Measurements from ENCODE around the gene HBG1.
A peak's percentile ranks its signal among the peaks of the same experiment; 100 is the strongest.

The HBG1 gene

DNA sequence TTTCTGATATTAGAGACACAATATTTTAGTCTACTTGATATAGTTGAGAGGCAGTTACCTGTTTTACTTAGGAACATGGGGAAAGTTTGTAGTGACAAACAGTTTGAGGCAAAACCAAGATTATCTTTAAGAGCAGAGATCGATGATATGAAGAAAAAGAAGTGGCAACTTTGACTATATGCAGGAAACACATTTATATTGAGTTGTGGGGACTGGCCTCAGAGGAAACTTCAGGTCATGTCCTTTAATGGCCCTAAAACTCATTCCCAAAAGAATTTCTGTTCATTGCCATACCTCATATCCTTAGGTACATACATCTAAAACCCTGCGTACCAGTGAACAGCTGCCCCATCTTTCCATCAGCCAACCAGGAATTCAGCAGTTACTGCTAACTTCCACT lies 4.5 kb downstream of the HBG1 start:
- no peak for DNase-seq

DNA sequence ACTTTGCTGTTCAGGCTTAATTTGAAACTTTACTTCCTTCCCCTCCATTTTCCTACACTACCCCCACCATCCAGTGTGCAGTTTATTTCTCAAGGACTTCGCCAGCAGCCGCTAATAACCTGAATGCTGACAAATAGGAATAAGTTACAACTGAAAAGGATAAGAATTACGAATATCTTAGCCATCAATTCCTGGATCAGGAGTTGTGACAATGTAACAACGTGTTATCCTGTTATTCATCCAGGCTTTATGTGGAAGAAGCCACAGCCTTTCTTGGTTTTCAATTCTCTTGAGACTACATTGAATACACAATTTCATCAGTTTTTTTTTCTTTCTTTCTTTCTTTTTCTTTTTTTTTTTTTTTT lies 5.9 kb downstream of the HBG1 start:
- DNase-seq: no peak

DNA sequence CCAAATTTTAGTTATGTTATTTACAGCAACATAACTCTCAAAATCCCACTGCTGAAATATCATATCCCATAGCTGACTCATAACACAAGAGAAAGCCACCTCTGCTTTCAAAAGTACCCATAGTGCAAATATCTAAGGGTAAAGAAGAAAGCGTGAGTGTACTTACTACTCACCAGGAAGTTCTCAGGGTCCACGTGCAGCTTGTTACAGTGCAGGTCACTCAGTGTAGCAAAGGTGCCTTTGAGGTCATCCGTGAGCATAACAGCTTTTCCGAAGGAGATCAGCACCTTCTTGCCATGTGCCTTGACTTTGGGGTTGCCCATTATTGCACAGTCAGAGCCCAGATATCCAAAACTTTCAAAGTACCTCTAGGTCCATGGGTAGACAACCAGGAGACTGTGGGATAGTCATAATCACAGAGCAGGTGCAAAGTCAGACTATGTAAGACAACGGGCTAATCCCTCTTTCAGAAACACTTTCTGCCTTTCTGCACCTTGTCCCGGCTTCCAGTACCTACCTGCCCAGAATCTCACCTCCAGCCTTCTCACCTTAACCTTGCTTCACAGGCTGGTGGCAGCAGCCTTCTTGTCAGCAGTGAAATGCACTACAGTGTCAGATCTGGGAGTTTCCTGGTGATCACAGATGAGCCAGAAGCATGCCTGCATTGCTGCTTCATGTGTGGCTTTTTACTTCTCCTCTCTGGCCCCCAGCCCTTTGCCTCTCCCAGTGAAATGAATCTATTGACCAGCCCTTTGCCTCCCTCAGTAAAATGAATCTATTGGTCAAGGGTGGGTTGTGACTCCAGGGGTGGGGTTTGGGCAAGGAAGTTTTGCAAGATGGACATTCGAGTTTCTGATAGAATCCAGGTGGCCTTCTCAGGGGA lies 6.5 kb downstream of the HBG1 start:
- DNase-seq: peak; percentile 1

DNA sequence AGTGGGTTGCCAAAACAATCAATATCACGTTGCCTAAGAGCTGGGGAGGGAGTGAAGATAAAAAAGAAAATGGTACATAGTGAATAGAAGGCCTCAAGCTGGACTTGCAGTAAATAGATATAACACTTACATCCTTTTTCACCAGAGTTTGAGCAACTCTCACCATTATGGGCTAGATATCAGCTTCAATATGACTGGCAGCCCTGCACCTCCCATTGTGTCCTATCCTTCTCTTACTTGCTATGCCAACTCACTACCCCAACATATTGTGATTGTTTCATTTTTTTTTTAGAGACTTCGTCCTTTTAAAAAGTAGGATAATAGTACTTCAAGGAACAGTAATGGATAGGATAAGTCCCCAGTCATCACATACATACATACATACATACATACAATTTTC lies 7.4 kb downstream of the HBG1 start:
- DNase-seq: no peak

DNA sequence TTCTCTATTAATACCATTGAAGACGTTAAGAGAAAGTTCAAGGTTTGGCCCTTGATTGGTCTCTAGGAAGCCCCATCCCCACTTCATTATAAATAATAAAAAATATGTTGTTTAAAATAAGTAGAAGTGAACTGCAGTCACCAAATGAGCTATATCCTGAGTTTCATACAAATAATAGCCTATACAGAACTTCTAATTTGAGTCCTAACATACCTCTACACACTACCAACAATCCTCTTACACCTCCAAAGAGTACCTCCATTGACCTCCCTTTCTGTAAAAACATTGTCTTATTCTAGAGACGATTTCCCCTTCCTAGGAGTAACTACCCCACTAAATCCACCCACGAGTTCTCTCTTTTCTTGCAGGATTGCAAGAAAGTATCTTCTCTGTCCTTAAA lies 8.2 kb downstream of the HBG1 start:
- DNase-seq: no peak

DNA sequence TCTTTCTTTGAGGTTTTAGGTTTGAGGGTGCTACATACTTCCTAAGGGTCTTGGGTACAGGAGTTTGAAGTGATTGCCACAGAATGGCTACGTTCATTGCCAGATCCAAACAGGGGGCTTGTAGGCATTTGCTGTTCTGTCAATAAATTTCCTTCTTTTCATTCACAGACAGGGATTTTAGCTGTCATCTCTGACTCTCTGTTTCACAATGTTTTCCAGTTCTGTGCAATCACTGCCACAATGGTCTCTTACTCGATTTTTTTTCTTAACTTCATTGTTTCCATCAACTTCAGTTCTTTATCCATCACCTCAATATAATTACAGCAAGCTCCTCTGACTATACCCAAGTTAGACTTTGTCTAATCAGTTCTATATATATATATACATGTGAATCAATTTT lies 9.2 kb downstream of the HBG1 start:
- DNase-seq: no peak

DNA sequence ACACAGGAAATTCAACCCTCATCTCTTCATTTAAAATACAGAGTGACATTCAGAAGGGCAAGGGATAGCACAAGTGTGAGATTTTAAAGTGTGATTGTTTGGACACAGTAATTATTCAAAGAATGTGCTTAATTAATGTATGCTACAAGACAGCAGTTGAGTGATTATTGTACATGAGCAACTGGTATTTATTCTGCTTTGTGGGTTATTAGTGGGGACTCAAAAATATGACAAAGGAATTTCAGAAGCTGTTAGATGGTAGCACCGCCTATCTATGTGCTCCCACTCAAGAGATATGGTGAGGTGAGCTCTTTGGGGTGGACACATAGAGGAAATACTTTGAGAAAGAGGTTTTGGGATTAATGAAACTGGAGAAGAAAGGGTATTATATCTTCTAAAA lies 9.6 kb downstream of the HBG1 start:
- no peak for DNase-seq

DNA sequence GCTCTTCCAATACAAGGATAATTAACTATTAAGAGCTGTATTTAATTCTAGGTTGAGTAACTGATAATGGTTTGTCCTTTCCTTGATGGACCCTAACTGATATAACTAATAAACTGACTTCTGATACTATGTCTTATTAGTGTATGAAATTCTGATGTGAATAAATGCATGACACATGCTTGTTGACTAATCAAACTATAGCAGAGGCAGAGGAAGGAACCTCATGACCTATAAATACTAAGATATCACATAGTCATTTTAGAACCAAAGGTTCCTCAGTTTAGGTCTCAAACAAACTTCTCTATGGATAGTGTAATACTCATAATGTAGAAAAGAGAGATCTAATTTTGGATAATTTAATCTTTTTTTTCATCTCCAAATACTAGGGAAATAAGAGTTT lies 10.6 kb downstream of the HBG1 start:
- DNase-seq: no peak

DNA sequence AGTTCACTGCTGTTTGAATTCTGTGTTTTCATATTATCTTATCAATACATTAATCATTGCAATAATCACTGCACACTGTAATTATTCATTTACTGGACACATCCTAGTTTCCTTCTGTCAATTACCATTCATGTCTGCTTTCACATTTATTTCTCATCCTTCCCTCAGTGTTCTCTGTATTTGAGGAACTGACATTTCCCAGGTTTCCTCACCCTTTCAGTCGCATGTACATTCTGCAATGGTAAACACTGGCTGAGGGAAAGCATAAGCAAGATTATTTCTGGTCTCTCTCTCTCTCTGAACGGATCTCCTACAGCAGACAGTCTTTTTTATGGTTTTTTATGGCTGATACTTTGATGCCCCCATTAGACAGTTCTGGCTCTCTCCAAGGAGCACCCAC lies 11.2 kb downstream of the HBG1 start:
- DNase-seq: no peak

DNA sequence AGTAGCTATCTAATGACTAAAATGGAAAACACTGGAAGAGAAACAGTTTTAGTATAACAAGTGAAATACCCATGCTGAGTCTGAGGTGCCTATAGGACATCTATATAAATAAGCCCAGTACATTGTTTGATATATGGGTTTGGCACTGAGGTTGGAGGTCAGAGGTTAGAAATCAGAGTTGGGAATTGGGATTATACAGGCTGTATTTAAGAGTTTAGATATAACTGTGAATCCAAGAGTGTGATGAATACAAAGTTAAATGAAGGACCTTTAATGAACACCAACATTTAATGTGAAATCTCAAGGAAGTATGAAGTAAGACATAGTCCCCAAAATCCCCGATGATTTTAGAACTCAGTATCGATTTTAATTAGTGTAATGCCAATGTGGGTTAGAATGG lies 12.2 kb downstream of the HBG1 start:
- no peak for DNase-seq

DNA sequence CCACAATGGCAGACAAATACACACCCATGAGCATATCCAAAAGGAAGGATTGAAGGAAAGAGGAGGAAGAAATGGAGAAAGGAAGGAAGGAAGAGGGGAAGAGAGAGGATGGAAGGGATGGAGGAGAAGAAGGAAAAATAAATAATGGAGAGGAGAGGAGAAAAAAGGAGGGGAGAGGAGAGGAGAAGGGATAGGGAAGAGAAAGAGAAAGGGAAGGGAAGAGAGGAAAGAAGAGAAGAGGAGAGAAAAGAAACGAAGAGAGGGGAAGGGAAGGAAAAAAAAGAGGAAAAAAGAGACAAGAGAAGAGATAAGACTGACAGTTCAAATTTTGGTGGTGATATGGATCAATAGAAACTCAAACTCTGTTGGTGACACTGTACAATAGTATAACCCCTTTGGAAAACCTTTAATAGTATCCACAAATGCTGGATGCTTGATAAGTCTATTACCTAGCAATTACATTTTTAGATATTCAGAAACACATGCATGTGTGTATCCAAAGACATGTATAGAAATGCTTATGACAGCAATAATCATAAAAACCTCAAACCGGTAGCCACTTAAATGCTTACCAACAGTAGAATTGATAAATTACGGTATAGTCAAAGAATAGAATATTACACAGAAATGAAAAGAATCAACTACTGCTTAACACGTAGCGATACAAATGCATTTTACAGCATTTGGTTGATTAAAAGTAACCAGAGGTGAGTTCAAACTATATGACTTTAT lies 14.1 kb downstream of the HBG1 start:
- DNase-seq: no peak

DNA sequence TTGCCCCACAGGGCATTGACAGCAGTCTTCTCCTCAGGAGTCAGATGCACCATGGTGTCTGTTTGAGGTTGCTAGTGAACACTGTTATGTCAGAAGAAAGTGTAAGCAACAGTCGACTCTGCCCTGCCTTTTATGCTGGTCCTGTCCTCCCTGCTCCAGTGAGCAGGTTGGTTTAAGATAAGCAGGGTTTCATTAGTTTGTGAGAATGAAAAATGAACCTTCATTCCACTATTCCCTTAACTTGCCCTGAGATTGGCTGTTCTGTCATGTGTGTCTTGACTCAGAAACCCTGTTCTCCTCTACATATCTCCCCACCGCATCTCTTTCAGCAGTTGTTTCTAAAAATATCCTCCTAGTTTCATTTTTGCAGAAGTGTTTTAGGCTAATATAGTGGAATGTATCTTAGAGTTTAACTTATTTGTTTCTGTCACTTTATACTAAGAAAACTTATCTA lies 15.2 kb downstream of the HBG1 start, which contains the start of gene HBD:
HBD (minus strand) TSS at position 103 of the 454 bp plus-strand sequence; CDS start at position 53, 50 bp downstream.
- peak; percentile 14 for DNase-seq

DNA sequence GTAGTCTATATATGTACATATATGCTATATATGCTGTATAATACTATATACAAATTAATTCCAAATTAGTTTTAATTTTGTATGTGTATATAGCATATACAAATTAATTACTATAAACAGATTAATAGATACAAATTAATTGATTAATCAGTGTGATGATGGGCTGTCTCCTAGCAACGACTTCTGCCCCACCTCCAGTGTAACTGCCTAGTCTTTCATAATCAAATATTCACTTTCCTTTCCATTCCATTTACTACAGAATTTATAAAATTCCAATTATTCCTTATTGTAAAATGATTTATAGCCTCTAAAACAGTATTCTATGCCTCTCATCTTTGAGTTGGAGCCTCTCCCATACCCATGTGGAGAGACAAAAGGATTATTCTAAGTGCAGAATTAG lies 16.4 kb downstream of the HBG1 start:
- DNase-seq: no peak

DNA sequence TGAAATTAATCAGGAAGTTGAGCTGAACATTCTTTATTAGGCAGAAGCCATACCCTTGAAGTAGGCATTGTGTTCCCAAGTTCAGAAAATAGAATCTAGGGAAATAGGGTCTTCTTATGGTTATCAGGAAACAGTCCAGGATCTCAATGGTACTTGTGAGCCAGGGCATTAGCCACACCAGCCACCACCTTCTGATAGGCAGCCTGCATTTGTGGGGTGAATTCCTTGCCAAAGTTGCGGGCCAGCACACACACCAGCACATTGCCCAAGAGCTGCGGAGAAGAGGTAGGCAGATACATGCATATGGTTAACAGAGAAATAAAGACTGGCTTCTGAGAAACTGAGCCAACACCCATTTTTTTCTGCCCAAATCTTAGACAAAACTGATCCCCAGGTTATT lies 16.8 kb downstream of the HBG1 start:
- DNase-seq: no peak

DNA sequence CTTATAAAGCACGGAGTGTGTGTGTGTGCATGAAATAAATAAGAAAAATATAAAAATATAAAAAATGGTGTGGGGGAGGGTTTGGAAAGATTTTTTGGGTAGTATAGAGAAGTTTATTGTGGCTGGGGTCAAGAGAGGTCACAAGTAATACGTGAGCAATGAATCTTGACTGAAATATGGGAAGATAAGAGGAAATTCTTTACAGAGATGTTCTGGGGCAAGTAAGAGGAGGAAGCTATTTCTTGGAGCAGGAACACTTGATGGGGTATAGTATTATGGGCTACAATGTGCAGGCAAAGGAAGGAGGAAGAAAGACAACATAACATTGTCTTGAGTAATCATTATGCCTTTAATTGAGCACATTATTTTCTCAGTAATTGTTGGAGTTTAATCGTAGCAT lies 17.5 kb downstream of the HBG1 start:
- no peak for DNase-seq

DNA sequence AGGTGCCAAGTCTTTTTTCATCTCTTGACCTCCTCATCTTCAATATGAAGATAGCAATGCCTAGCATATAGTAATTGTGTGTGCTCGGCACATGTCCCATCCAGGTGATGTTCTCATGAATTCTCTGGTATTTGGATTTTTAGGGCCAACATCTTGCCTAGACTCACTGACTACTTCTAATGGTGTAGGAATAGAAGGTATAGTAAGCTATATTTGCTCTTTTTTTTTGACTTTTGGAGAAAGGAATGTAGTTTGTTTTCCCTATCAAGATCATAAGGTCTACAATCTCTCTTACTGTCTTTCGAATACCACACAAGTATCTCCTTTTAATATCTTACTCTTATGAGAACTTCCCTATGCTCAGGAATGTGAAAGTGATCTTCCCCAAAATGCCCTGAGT lies 18.5 kb downstream of the HBG1 start:
- no peak for DNase-seq

DNA sequence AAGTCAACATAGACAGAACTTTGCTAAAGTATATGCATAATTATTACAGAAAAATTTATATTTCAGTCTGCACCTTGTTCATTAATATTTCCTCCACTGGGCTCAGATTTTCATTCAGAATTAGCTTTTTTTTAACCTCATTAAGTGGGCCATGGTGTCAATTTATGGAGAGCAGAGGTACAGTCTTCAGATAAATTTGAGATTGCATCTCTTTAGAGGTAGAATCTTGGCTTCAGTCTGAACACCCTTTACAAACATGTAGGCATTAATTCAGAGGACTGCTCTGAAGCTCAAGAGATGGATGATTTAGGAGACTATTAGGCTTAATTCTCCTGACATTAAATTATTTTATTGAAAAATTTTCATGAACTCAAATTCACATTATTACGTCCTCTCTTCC lies 19.4 kb downstream of the HBG1 start:
- DNase-seq: no peak

DNA sequence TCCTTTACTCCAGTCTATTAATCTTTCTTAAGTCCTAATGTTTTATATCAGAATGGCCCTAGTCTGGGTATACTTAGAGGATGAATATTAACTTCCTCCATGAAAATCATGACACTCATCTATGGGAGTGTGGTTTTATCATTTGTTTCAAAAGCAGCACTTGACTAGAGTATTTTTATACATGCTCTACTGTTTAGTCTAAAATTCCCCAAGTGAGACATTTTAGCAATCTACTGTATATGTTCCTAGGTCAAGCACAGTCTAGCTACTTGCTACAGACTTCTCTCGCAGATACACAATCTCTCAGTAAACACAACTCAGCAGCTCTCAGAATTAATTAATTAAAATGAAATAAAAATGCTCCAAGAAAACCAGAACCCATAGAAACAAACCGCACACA lies 19.9 kb downstream of the HBG1 start:
- no peak for DNase-seq

DNA sequence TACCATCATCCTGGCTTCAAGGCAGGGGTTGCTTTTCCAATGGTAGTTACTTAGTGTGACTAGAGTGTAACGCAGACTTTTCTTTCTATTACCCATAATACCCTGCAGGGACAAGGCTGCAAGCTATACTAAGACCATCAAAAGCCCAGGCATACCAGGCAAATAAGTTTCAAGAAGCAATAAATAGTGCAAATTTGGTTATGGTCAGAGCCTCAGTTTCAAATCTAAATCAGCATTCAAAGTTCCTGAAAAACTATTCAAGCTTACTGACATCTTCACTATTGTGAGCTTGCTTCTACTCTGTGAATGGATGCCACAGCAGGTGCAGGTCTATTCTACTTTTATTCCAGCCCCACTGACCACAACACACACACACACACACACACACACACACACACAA lies 20.3 kb downstream of the HBG1 start:
- DNase-seq: no peak

DNA sequence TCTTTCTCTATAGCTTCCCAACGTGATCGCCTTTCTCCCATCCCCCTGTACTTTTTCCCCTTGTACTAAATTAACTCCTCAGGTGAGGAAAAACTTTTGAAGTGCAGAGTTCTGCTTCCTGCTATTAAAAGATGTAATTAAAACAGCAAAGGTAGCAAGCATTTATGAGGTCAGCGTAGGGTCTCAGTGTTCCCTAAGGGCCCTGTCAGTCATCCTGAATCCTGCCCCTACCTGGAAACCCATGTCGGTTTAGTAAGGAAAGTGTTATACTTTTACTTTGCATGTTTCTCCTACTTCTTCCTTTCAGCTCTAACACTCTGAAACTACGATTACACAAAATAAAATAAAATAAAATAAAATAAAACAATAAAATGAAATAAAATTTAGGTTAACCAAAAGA lies 21.5 kb downstream of the HBG1 start:
- DNase-seq: no peak

DNA sequence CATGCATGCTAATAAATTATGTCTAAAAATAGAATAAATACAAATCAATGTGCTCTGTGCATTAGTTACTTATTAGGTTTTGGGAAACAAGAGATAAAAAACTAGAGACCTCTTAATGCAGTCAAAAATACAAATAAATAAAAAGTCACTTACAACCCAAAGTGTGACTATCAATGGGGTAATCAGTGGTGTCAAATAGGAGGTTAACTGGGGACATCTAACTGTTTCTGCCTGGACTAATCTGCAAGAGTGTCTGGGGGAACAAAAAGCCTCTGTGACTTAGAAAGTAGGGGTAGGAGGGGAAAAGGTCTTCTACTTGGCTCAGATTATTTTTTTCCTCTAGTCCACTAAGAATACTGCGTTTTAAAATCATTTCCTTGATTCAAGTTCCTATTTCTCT lies 22.0 kb downstream of the HBG1 start:
- DNase-seq: no peak

DNA sequence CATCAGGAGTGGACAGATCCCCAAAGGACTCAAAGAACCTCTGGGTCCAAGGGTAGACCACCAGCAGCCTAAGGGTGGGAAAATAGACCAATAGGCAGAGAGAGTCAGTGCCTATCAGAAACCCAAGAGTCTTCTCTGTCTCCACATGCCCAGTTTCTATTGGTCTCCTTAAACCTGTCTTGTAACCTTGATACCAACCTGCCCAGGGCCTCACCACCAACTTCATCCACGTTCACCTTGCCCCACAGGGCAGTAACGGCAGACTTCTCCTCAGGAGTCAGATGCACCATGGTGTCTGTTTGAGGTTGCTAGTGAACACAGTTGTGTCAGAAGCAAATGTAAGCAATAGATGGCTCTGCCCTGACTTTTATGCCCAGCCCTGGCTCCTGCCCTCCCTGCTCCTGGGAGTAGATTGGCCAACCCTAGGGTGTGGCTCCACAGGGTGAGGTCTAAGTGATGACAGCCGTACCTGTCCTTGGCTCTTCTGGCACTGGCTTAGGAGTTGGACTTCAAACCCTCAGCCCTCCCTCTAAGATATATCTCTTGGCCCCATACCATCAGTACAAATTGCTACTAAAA lies 22.8 kb downstream of the HBG1 start, which contains the start of gene HBB:
HBB (minus strand) TSS at position 340 of the 579 bp plus-strand sequence; CDS start at position 290, 50 bp downstream.
- DNase-seq: no peak

DNA sequence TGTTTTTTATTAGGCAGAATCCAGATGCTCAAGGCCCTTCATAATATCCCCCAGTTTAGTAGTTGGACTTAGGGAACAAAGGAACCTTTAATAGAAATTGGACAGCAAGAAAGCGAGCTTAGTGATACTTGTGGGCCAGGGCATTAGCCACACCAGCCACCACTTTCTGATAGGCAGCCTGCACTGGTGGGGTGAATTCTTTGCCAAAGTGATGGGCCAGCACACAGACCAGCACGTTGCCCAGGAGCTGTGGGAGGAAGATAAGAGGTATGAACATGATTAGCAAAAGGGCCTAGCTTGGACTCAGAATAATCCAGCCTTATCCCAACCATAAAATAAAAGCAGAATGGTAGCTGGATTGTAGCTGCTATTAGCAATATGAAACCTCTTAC lies 24.2 kb downstream of the HBG1 start:
- no peak for DNase-seq
